HG03066 (cell line): Measurements from ENCODE around the gene CKMT1B.
"Not testable (repeated sequence)": the region's sequence is repeated elsewhere in the genome, so short reads cannot be mapped to it uniquely, and the experiment has no call there.

Experiments used
- ATAC-seq: cut with Tn5 transposase; IDR thresholded peaks from one replicate; pipeline ENCODE4 v1.9.1; 2021; ENCODE audit warnings: low read depth; ENCODE audit not compliant: unreplicated experiment

The CKMT1B gene

GRCh38 chr15:43626937-43627336 is 33.1 kb downstream of the CKMT1B start:
- not testable (repeated sequence) for ATAC-seq

GRCh38 chr15:43638464-43639204 is 44.8 kb downstream of the CKMT1B start:
- not testable (repeated sequence) for ATAC-seq
